ENCODE measurements around the gene TMBIM4. TPM values are rescaled to one million over a fixed set of nuclear protein-coding genes. Genes with fewer than 3 reads are reported as not detected.

Gene TMBIM4
- total RNA-seq, 4 donors from 2014 or later = 186 to 322 (median 242) TPM

GRCh38 chr12:66113471-66113870 lies 56.3 kb downstream of the TMBIM4 start:
- no peak for DNase-seq
- intact Hi-C loops (cut with DNase I) = no loop called here
- Histone ChIP-seq H3K4me3 (replicated peaks in 1 of 3) (no peak overlapping the region), H3K9me3 (no peaks in the 10 kb centered on the region), H3K27ac (no peak overlapping the region), H3K27me3 (no peaks in the 10 kb centered on the region), H3K4me1 (no peaks in the 10 kb centered on the region), H3K36me3 (no peaks in the 10 kb centered on the region)
- WGBS, 2 donors = 96 to 97% methylated on average over 1 of the region's 1 CpG
- TF ChIP-seq CTCF (IDR thresholded peaks at IDR 0.05) = no peak
- TF ChIP-seq POLR2A (IDR thresholded peaks at IDR 0.05) = no peak

GRCh38 chr12:66111605-66112004 lies 58.2 kb downstream of the TMBIM4 start:
- no peaks in the 10 kb centered on the region for H3K4me1 ChIP-seq
- no peaks in the 10 kb centered on the region for H3K36me3 ChIP-seq
- intact Hi-C loops (cut with DNase I) = no loop called here
- H3K27ac ChIP-seq = no peak overlapping the region
- no peaks in the 10 kb centered on the region for H3K27me3 ChIP-seq
- no peak overlapping the region for H3K4me3 ChIP-seq (replicated peaks in 1 of 3)
- DNase-seq = no peak
- no peak for TF ChIP-seq POLR2A (IDR thresholded peaks at IDR 0.05)
- no peak for TF ChIP-seq CTCF (IDR thresholded peaks at IDR 0.05)
- H3K9me3 ChIP-seq = no peaks in the 10 kb centered on the region

GRCh38 chr12:66109056-66109455 lies 60.7 kb downstream of the TMBIM4 start:
- no peak overlapping the region for H3K27ac ChIP-seq
- no peaks in the 10 kb centered on the region for H3K9me3 ChIP-seq
- no peaks in the 10 kb centered on the region for H3K36me3 ChIP-seq
- TF ChIP-seq POLR2A (IDR thresholded peaks at IDR 0.05) (no peak), CTCF (IDR thresholded peaks at IDR 0.05) (no peak)
- no peak for DNase-seq
- intact Hi-C loops (cut with DNase I) = loop anchor here (10.0 kb wide), 1 partner anchor 794 kb away; no protein-coding TSS in a partner anchor
- 72 to 79% methylated on average over 4 of the region's 4 CpGs for WGBS, 2 donors
- H3K27me3 ChIP-seq = no peaks in the 10 kb centered on the region
- H3K4me3 ChIP-seq (replicated peaks in 1 of 3) = no peak overlapping the region
- H3K4me1 ChIP-seq = no peaks in the 10 kb centered on the region

- TF ChIP-seq CTCF (IDR thresholded peaks at IDR 0.05) (no peak), POLR2A (IDR thresholded peaks at IDR 0.05) (no peak)
- no peaks in the 10 kb centered on the region for H3K9me3 ChIP-seq
- intact Hi-C loops (cut with DNase I) = loop anchor here (10.0 kb wide), 1 partner anchor 794 kb away; no protein-coding TSS in a partner anchor
Measured at GRCh38 chr12:66108386-66108785, 61.4 kb downstream of the TMBIM4 start.

GRCh38 chr12:66107451-66107915 lies 62.3 kb downstream of the TMBIM4 start:
- WGBS, 2 donors = 22 to 26% methylated on average over 9 of the region's 9 CpGs
- H3K27me3 ChIP-seq = no peaks in the 10 kb centered on the region
- H3K4me3 ChIP-seq (replicated peaks in 1 of 3) = no peak overlapping the region
- no peaks in the 10 kb centered on the region for H3K36me3 ChIP-seq
- H3K9me3 ChIP-seq = no peaks in the 10 kb centered on the region
- no peak overlapping the region for H3K27ac ChIP-seq
- TF ChIP-seq CTCF (IDR thresholded peaks at IDR 0.05) (peak; percentile 37 to 80 (median 78)), POLR2A (IDR thresholded peaks at IDR 0.05) (no peak)
- no peaks in the 10 kb centered on the region for H3K4me1 ChIP-seq
- intact Hi-C loops (cut with DNase I) = loop anchor here (10.0 kb wide), 1 partner anchor 793 kb away; no protein-coding TSS in a partner anchor
- DNase-seq = peak; percentile 39 to 46

More at GRCh38 chr12:66108386-66108785, 61.4 kb downstream of the TMBIM4 start:
- H3K36me3 ChIP-seq = no peaks in the 10 kb centered on the region
- 89 to 100% methylated on average over 1 of the region's 1 CpG for WGBS, 2 donors
- H3K4me1 ChIP-seq = no peaks in the 10 kb centered on the region
- H3K4me3 ChIP-seq (replicated peaks in 1 of 3) = no peak overlapping the region
- H3K27ac ChIP-seq = no peak overlapping the region
- no peak for DNase-seq
- H3K27me3 ChIP-seq = no peaks in the 10 kb centered on the region

Measured in thyroid gland (tissue), 4 donors.